ENCODE data around the gene WNT3A. TPM values are rescaled to one million over a fixed set of nuclear protein-coding genes. Genes with fewer than 3 reads are reported as not detected.

Gene WNT3A
- total RNA-seq, 1 experiment from 2014 or later = 1.0 TPM

GRCh38 chr1:228085287-228085951 lies 78.6 kb downstream of the WNT3A start:
- Histone ChIP-seq H3F3A (ENCODE audit: low read length, unreplicated experiment) (peaks cover 9% of the 10 kb centered on the region), H3K4me3 (ENCODE audit: low read length) (peak overlapping the region; percentile 80), H3K9me2 (replicated peaks; ENCODE audit: low read length) (no peaks in the 10 kb centered on the region), H3K27me3 (ENCODE audit: low read length) (no peaks in the 10 kb centered on the region), H3K4me2 (ENCODE audit: low read length) (peak overlapping the region; percentile 87), H3K9me3 (ENCODE audit: low read length) (no peaks in the 10 kb centered on the region), H3K4me1 (ENCODE audit: insufficient read depth, low read length) (peaks cover 68% of the 10 kb centered on the region), H3K27ac (ENCODE audit: low read length) (peak overlapping the region; percentile 4; the same call in 1 of the 2 replicates), H2AFZ (ENCODE audit: low read length) (no peak overlapping the region), H3K9ac (ENCODE audit: low read length) (peak overlapping the region; percentile 96; the same call in 1 of the 2 replicates), H4K20me1 (ENCODE audit: low read length) (peaks cover 75% of the 10 kb centered on the region), H3K36me3 (ENCODE audit: low read depth, low read length) (peaks cover 45% of the 10 kb centered on the region), H3K79me2 (ENCODE audit: low read length) (peaks cover 99% of the 10 kb centered on the region)
- POLR2A ChIA-PET (ENCODE audit: unreplicated experiment) = interaction anchor here (0.6 to 0.7 kb wide), 2 partner anchors 14 to 128 kb away, joined by 6 to 8 read pairs; no protein-coding TSS in a partner anchor
- intact Hi-C loops (cut with micrococcal nuclease) = loop anchor here (10.0 kb wide), 1 partner anchor 321 kb away; no protein-coding TSS in a partner anchor
- CTCF ChIA-PET = interaction anchor here (2.2 kb wide), 1 partner anchor 86 kb away, joined by 8 read pairs; no protein-coding TSS in a partner anchor
- TF ChIP-seq EZH2 (IDR thresholded peaks at IDR 0.05; ENCODE audit: low read length, unreplicated experiment) (no peak), EZH2phosphoT487 (IDR thresholded peaks at IDR 0.05; ENCODE audit: borderline replicate concordance, low read length) (no peak)
- TF ChIP-seq, protein P1, sequence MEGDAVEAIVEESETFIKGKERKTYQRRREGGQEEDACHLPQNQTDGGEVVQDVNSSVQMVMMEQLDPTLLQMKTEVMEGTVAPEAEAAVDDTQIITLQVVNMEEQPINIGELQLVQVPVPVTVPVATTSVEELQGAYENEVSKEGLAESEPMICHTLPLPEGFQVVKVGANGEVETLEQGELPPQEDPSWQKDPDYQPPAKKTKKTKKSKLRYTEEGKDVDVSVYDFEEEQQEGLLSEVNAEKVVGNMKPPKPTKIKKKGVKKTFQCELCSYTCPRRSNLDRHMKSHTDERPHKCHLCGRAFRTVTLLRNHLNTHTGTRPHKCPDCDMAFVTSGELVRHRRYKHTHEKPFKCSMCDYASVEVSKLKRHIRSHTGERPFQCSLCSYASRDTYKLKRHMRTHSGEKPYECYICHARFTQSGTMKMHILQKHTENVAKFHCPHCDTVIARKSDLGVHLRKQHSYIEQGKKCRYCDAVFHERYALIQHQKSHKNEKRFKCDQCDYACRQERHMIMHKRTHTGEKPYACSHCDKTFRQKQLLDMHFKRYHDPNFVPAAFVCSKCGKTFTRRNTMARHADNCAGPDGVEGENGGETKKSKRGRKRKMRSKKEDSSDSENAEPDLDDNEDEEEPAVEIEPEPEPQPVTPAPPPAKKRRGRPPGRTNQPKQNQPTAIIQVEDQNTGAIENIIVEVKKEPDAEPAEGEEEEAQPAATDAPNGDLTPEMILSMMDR (conservative IDR thresholded peaks at IDR 0.05; ENCODE audit: low read depth, low read length) = no peak
- DNase-seq (peak; percentile 45), ATAC-seq (no peak)
- BruUV-seq (replicated peaks) = no TSS peak

GRCh38 chr1:228087771-228088251 lies 81.0 kb downstream of the WNT3A start:
- H3K27me3 ChIP-seq (ENCODE audit: low read length) = no peaks in the 10 kb centered on the region
- H2AFZ ChIP-seq (ENCODE audit: low read length) = no peak overlapping the region
- DNase-seq (peak; percentile 96), ATAC-seq (peak; percentile 82)
- no peaks in the 10 kb centered on the region for H3K9me2 ChIP-seq (replicated peaks; ENCODE audit: low read length)
- peak overlapping the region; percentile 16; the same call in 1 of the 2 replicates for H3K4me3 ChIP-seq (ENCODE audit: low read length)
- peaks cover 100% of the 10 kb centered on the region for H3K79me2 ChIP-seq (ENCODE audit: low read length)
- intact Hi-C loops (cut with micrococcal nuclease) = loop anchor here (1.0 to 10.0 kb wide), 3 partner anchors 78 to 323 kb away; no protein-coding TSS in a partner anchor
- peaks cover 9% of the 10 kb centered on the region for H3F3A ChIP-seq (ENCODE audit: low read length, unreplicated experiment)
- TF ChIP-seq EZH2phosphoT487 (IDR thresholded peaks at IDR 0.05; ENCODE audit: borderline replicate concordance, low read length) (no peak), EZH2 (IDR thresholded peaks at IDR 0.05; ENCODE audit: low read length, unreplicated experiment) (no peak)
- TF ChIP-seq, protein P1 (conservative IDR thresholded peaks at IDR 0.05; ENCODE audit: low read depth, low read length) = peak; percentile 39
- no TSS peak for BruUV-seq (replicated peaks)
- peaks cover 74% of the 10 kb centered on the region for H3K4me1 ChIP-seq (ENCODE audit: insufficient read depth, low read length)
- ChIA-PET POLR2A (ENCODE audit: unreplicated experiment) (interaction anchor here (0.6 kb wide), 1 partner anchor 78 kb away, joined by 5 read pairs; no protein-coding TSS in a partner anchor), CTCF (interaction anchor here (0.5 to 1.6 kb wide), 2 partner anchors 88 to 134 kb away, joined by 5 to 7 read pairs; no protein-coding TSS in a partner anchor)
- peak overlapping the region; percentile 14 for H3K27ac ChIP-seq (ENCODE audit: low read length)
- peaks cover 68% of the 10 kb centered on the region for H3K36me3 ChIP-seq (ENCODE audit: low read depth, low read length)
- no peaks in the 10 kb centered on the region for H3K9me3 ChIP-seq (ENCODE audit: low read length)
- peak overlapping the region; percentile 2; the same call in 1 of the 2 replicates for H3K9ac ChIP-seq (ENCODE audit: low read length)
- peak overlapping the region; percentile 87 for H3K4me2 ChIP-seq (ENCODE audit: low read length)
- peaks cover 99% of the 10 kb centered on the region for H4K20me1 ChIP-seq (ENCODE audit: low read length)

Measured in PC-3 (cell line).